NCI-H146 treated with DMSO at 0.1 percent for 48 hours (cell line): Measurements from ENCODE around the gene RRH.

Experiments
- DNase-seq: peaks from one replicate; lab custom pipeline; 2025; ENCODE audit not compliant: unreplicated experiment; lab: John Stamatoyannopoulos, UW

RRH gene

DNA sequence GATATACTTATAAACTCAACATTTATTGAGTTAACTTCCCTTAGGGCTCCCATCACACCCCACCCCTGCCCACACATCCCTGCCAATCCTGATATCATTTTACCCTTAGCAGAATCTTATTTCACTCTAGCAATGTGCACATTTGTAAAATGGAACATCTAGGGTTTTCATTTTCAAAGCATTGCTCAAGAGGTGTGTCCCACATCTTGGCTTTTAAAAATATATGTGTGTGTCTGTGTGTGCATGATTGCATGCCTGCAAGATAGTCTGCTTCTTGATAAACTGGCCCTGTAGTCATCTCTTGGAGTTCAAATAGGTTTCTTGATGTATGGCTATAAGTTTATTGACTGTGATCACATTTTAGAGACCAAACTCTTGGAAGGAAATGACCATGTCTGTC, 58.5 kb downstream of the RRH start:
- DNase-seq: no peak

DNA sequence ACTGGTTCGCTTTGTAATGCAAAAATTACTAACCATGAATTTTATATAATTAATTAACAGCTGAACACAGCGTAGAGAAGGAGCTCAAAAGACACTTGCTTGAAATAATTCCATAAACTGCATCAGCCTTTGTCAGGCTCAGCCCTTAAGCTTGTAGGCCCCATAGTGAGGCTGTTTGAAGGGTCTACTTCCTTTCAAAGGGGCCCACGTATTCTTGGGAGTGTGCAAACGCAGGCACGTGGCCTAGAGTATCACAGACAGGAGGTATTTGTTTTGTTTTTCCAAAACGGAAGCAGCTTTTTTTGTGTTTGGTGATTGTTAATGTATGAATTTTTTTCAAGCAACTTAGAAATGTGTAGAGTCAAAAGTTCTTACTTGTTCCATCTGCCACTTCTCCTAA, 59.3 kb downstream of the RRH start:
- no peak for DNase-seq

DNA sequence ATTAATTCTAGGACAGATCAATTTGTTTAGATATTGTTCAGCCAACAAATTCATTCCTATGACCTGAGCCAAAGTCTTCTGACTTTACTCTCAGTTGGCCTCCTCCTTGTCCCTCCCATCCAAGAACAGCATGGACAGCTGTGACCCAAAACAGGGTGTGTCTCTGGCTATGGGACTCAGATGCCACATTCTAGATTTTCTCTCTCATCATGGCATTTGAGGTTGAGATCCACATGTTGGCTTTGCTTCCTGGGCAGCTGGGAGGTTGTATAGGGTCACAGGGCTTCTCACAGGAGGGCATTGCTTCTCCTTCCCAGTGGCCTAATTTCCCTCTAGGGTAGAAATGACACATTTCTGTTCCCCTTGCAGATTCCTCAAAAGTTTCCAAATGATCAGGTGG, 62.3 kb downstream of the RRH start:
- no peak for DNase-seq
